GM21737 (cell line): ENCODE data around the gene OTOGL.
"Not testable (repeated sequence)": the region's sequence is repeated elsewhere in the genome, so short reads cannot be mapped to it uniquely, and the experiment has no call there.

Experiments
- ATAC-seq: cut with Tn5 transposase; IDR thresholded peaks from one replicate; pipeline ENCODE4 v1.9.1; 2021; ENCODE audit warnings: mild to moderate bottlenecking, moderate library complexity; ENCODE audit not compliant: unreplicated experiment

The OTOGL gene

GRCh38 chr12:80269803-80270552 is 170.6 kb downstream of the OTOGL start:
- ATAC-seq, result no peak

DNA sequence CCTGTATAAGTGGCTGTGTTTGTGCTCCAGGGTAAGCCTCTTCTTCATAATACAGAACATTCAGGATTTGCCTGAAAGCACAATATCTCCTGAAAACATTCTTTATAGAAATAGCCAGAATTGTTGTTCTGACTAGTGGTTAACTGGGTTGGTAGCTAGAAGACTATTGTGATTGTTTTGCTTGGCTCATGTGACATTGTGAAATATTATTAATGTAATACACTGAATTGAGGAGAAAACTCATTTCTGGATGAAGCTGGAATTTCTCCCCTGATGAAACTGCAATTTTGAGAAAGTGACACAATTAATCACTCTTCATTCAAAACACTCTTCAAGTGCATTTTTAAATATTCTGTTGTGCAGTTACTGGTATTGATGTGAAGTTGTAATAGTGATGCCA is 172.4 kb downstream of the OTOGL start:
- no peak for ATAC-seq

GRCh38 chr12:80272387-80272915 is 173.1 kb downstream of the OTOGL start:
- ATAC-seq, result no peak

GRCh38 chr12:80273144-80273543 is 173.8 kb downstream of the OTOGL start:
- ATAC-seq, result no peak

- no peak for ATAC-seq
These were observed 178.4 kb downstream of the OTOGL start for GRCh38 chr12:80277732-80278131.

- ATAC-seq, result no peak
These were observed 182.9 kb downstream of the OTOGL start for GRCh38 chr12:80282226-80282625.

DNA sequence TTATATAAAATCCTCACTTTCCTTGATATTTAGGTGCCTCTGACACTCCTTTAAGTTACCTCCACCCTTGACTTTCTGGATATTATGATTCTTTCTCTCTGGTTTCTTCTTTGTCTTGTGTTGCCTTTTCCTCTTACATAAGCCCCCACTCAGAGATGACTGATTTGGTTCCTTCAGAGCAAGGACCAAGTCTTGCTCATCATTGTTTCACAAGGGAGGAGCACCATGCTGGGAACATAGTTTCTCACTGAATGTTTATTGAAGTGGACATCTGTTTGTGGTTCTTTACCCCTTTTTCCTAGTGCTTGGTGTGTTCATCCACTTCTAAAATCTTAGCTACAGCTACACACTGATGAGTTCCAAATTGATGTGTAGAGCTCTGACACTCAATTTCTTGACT is 183.4 kb downstream of the OTOGL start:
- no peak for ATAC-seq

GRCh38 chr12:80291108-80291754 is 191.9 kb downstream of the OTOGL start:
- ATAC-seq, result no peak

DNA sequence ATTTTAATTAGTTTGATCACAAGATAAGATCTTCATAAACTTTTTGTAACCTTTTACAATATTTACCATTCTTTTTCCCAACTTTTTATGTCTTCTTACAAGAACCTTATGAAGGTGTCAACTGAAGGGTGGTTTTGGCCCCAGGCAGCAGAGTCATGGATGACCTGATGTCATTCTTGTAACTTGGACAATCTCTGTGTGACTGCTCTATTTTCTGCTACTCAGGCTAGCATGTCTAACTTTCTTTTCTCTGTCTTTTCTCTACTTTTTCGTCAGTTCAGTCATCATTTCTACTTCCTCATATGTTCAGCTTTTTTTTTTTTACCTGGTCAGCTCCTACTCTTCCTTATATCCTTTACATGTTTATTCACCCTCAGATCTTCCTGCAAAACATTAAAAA is 194.0 kb downstream of the OTOGL start:
- peak; percentile 49 for ATAC-seq

DNA sequence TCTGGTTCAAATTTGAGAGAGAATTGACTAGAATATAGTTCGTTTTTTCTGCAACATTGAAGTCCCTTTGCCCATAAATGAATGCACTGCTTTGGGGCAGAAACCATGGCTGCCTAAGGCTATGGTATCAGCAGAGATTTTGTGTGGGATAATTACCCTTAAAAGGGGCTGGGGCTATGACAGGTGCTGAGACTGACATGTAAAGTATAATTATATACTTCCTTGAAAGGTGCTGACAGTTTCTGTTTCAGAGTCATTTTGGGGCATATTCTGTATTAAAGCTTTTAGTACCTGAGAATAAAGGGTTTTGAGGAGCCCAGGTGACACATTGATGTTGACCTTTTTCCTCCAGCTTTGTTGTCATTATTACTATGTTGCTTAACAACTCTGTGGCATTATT is 194.4 kb downstream of the OTOGL start:
- peak; percentile 67 for ATAC-seq

DNA sequence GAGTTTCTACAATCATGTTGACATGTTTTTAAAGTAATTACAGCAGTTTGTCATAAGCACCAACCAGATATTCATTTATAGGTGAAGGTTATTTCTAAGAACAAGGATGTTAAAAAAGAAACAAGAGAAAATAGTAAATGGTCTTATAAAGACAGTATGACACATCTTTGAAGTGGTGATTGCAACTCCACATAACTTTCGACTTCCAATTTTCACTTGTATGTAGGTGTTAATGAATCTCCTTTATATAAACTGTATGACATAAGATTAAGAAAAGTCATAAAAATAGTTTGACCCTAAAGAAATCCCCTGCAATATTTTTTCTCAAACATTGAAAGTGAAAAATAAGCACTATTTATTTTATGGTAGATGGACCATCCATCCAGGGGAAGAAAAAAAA is 199.9 kb downstream of the OTOGL start:
- no peak for ATAC-seq

DNA sequence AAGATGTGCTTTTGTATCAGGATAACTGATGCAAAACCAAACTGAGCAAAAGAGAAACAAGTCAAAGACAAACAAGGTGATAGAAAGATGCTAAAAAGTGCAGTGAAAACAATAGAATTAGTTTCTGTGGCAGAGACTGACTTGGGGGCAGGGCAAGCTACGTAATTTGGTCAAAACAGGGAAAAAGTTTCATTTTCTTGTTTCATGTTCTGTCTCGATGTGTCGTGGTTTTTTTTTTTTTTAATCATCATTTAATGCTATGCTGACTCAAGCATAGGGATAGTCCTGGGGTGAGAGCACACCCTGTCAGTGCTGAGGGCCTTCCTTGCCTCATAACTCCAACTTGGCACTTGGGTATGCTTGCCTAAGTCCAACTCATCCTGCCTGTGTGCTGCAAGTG is 200.6 kb downstream of the OTOGL start:
- peak; percentile 81 for ATAC-seq

GRCh38 chr12:80307436-80307835 is 208.1 kb downstream of the OTOGL start:
- not testable (repeated sequence) for ATAC-seq

GRCh38 chr12:80313209-80313608 is 213.9 kb downstream of the OTOGL start:
- no peak for ATAC-seq

GRCh38 chr12:80314741-80315140 is 215.4 kb downstream of the OTOGL start:
- ATAC-seq, result no peak

- ATAC-seq, result no peak
These were observed 216.9 kb downstream of the OTOGL start for GRCh38 chr12:80316222-80316621.

DNA sequence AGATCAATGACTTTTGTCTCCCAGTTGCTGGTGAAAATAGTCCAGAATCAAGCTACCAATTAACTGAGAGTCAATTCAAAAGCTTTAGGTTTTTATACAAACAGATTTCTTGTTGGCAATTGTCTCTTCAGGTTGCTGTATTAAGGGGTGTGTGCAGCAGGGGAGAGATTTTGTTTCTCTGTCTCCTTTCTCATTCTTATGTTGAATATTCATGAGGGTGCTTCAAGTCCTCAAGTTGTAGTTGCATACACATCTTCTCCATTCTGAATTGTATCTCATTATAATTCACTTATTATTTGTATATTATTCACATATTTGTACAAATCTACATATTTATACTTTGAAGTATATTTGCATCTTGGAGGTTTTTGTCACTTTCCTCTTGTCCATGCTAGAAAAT is 218.0 kb downstream of the OTOGL start:
- no peak for ATAC-seq

DNA sequence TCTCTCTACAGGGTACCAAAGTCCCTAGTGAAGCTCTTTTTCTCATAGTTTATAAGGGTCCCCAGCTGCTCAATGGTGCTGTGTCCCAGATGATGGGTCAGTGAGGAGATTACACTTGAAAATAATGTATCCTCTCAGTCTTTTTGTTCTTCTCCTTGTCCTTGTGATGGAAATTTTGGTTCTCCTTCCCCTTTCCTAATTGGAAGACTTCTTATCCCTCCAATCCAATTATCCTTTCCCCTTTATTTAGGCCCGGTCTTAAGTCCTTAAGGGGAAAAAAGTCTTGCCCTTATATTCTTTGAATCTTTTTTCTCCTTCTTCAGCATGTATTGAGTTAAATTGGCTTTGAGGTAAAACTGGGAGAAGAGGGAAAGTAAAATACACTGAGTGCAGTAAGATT is 218.6 kb downstream of the OTOGL start:
- no peak for ATAC-seq

- no peak for ATAC-seq
These were observed 220.9 kb downstream of the OTOGL start for GRCh38 chr12:80320121-80320678.

- no peak for ATAC-seq
These were observed 222.3 kb downstream of the OTOGL start for GRCh38 chr12:80321653-80322052.

- no peak for ATAC-seq
These were observed 226.0 kb downstream of the OTOGL start for GRCh38 chr12:80325167-80325959.
